ENCODE data around the gene MAMSTR.
"Not testable (repeated sequence)": the region's sequence is repeated elsewhere in the genome, so short reads cannot be mapped to it uniquely, and the experiment has no call there.

Gene MAMSTR

DNA sequence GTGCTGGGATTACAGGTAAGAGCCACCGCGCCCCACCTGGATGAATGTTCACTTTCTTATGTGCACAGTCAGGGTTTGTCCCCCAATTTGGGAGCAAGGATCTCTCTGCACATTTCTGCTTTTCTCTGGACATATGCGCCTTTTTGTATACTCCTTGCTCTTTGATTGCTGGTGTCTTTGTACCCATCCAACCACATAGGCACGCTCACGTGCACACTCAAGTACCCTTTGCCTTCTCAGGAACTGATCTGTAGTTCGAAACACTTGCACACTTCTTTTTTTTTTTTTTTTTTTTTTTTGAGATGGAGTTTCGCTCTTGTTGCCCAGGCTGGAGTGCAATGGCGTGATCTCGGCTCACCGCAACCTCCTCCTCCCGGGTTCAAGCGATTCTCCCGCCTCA lies 1.4 kb downstream of the MAMSTR start:
- not testable (repeated sequence) for DNase-seq

DNA sequence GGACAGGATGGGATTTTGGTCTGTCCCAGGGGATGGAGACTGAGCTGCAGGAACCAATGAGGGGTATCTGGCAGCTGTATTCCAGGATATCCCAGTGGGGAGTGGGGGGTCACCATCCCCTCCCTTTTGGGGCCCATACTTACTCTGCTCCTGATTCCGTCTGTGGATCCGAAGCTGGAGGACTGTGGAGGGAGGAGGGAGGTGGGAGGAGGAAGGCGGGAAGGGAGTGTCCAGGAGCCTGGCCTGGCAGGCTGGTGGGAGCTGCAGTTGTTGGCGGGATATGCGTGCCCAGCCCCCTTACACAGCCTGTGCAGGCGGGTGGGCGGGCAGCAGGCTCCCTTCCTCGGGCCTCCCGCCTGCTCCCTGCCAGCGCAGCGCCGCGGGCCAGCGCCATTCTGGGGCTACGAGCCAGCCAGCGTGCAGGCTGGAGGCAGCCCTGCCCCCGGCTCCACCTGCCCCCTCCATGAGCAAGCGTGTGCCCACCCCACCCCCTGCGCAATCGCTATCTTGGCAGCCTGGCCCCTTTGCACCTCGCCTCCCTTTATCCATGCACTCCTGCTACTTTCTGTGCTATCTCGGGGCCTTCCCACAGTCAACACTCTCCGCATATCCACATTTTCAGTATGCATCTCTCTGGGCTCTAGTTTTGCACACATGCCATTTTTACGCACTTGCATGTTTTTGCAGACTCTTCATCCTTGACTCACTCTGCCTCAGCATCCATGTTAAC lies 2.8 kb downstream of the MAMSTR start:
- DNase-seq = no peak

DNA sequence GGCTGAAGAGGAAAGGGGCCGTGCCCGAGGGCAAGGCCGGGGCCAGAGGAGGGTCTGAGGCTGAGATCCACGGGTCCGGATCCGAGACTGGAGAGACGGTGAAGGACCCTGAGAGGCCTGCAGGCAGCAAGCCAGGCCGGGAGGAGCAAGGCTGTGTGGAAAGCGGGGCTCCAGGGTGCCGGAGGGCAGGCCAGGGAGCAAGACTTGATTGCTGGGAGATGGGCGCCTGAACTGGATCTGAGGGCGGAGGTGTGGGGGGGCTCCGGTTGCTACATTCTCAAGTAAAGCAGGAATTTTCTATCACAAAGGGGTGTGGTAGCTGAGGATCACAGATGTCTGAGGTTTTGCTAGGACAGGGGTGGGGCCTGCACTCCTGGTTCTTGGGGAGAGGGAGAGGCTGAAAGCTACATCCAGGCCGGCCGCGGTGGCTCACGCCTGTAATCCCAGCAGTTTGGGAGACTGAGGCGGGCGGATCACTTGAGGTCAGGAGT lies 3.8 kb downstream of the MAMSTR start:
- no peak for DNase-seq

DNA sequence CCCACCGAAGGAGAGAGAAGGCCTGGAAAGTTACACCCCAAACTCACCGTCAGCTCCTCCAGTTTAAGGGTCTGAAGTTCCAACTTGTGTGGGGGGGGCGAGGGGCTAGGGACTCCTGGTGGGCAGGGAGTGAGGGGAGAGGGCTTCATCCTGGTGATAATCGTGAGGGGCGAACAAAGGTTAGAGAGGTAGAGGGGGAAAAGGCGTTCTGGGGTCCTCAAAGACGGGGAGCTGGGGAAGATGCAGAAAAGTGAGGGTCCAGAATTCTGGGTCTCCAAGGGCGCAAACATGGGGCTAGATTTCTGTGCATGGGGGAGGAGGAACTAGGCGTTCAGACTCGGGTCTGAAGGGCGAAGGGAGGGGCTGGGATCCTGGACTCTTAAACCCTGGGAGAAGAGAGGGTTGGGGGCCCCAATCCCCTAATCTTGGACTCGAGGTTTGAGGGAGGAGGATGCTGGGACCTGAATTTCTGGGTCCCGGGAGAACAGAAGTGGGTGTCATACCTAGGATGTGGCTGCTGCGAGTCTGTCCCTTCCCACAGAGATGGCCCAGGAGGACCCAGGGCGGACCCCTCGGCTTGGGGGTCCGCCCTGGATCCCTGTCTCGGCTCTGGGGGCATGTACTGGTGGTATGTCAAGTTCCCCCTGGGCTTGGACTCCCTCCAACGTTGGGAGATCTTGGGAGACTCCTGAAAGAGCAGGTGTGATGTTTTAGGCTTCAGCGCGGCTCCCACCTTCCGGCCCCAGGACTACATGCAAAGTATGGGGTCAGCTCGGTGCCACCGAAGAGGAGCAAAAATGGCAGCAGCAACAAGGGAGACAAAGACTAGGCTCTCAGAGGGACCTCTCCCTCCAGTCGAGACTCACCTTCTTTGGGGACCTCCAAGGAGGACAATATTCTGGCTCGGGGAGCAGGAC lies 4.5 kb downstream of the MAMSTR start:
- no peak for DNase-seq

DNA sequence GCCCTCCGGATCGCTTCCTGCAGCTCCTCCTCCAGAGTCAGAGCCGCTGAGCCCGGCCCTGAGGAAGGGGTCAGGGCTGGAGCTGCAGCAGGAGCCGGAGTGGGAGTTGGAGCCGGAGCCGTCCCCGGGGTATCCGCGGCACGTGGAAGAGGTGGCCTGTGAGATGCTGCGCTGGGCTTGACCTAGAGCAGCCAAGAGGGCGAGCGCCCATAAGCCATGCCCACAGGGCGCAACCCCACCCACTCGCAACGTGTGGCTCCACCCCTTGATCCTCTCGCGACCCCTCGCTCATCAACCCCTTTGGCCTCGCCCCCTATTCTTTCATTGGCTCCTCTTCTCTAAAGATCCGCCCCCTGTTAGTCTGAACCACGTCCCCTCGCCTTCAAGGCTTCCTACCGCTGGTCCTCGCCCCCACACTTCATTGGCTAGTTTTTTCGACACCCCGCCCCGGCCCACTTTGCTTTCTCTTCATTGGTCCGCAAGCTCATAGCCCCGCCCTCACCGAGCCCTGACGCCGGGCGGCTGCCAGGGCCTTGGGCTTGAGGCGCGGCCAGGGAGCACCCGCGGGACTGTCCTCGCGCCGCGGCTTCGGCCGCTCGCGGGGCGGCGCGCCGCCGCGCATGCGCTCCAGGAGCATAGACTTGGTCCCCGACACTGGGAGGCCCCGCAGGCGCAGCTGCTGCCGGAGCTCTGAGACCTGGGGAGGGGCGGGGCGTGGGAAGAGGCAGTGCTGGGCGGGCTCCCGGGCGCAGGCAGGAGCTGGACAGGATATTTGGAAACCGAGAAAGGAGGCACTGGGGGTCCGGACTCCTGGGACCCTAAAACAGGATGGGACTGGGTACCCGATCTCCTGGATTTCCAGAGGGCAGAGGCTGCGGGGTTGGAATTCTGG lies 5.4 kb downstream of the MAMSTR start:
- DNase-seq = peak; percentile 98

DNA sequence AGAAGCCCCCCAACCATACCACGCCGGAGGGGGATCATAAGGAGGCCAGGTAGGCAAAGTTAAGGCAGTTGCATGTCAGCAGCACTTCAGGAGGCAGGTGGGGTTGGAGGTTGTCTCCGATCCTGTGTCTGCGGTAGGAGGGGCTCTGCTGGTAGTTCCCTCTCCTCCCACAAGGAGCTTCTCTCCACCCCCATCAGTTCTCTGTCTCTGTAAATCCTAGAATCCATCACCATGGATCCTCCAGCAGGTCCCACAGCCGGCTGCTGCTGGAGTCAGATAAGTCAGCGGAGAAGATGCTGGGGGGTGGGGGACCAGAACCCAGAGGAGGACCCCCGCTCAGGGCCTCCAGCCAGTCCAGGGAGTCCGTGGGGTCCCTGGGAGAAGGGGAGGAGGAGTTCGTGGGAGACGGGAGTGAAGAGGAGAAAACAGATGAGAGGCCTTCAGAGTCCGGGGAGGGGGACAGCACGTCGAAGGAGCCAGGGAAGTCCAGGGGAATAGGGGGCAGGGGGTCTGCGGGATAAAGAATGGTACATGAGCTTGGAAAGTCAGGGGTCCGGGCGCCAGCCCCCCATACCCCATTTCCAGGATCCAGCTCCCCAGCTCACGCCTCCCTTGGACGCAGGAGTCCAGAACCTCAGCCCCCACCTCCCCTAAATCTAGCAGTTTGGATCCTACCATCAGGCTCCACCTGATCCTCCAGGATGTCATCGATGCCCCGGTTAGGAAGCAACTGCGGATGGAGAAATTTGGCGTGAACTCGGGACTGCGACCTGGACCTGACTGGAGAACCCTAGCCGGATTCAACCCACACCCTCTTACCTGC lies 6.3 kb downstream of the MAMSTR start:
- DNase-seq = no peak

DNA sequence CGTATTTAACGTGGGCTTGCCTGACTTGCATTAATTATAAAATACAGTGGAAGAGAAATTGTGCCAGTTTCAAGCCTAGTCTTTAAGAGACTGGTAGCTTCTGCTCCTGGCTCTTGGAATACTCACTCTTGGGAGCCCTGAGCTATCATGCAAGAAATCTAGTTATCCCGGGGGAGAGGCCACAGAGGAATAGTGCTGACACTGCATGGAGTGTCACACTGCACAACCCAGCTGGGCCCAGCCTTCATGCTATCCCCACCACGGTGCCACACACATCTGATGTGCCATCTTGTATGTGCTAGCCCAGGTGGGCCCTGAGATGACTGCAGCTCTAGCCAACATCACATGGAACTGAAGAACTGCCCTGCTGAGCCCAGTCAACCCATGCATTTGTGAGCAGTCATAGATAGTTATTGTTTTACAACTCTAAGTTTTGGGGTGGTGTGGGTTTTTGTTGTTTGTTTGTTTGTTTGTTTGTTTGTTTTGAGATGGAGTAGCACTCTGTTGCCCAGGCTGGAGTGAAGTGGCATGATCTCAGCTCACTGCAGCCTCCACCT lies 8.3 kb downstream of the MAMSTR start:
- no peak for DNase-seq

DNA sequence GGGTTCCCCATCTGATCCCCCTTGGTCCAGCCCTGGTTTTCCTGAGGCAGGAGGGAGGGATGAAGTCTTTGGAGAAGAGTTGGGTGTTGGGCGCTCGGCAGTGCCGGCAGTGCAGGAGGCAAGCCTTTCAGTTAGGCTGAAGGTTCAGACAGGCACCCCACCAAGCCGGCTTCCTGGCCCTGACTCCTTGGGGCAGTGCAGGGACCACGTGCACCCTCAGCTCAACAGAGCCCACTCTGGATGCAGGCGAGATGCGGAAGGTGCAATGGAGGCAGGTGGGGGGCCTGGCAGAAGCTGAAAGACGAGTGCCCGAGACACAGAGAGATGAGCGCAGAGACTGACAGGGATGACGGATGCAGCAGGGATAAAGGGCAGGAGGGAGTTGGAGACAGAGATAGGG lies 11.1 kb downstream of the MAMSTR start:
- no peak for DNase-seq

DNA sequence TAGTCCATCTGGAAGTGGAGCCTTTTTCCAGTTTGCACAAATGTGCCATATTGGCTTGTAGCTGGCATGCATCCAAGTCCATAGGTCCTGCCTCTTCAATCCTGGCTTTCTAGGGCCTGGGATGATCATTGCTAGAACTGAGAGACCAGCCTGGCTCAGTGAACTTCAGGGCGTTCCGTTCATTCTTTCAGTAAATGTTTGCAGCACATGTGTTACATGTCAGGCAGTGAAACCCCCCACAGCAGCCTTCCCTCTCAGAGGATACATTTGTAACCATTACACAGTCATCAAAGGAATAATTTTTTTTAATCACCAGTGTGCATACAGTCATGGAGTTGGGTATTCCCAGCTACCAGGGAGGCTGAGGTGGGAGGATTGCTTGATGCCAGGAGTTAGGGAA lies 14.1 kb downstream of the MAMSTR start:
- DNase-seq = no peak

DNA sequence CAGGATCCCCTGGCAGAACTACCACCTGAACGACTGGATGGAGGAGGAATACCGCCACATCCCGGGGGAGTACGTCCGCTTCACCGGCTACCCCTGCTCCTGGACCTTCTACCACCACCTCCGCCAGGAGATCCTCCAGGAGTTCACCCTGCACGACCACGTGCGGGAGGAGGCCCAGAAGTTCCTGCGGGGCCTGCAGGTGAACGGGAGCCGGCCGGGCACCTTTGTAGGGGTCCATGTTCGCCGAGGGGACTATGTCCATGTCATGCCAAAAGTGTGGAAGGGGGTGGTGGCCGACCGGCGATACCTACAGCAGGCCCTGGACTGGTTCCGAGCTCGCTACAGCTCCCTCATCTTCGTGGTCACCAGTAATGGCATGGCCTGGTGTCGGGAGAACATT lies 16.2 kb downstream of the MAMSTR start:
- DNase-seq = no peak

DNA sequence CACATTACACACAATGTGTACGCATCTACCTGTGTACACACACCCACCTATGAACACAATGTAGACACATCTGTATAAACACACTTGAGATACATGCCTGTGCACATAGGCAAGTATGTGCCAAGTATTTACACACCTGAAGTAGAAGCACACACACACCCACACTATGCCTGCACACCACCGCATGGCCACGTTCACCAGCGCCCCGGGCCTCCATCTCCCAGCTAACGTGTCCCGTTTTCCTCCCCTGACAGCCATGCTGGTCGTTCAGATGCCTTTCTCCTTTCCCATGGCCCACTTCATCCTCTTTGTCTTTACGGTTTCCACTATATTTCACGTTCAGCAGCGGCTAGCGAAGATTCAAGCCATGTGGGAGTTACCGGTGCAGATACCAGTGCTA lies 16.8 kb downstream of the MAMSTR start:
- no peak for DNase-seq

DNA sequence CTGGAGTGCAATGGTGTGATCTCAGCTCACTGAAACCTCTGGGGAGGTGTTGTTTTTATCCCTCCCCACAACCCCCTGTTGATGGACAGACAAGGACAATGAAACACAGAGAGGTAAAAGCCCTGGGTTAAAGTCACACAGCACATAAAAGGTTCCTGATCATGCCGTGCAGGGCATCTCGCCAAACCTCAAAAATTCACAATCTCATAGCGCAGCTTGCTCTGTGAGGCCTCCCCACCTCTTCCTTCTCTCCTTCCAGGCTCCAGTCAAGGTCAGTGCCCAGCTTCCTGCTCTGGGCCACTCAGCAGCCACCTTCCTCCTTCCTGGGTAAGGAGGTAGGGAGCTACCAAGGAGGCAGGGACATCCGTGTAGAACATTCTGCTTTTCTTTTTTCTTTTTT lies 21.5 kb downstream of the MAMSTR start:
- no peak for DNase-seq

DNA sequence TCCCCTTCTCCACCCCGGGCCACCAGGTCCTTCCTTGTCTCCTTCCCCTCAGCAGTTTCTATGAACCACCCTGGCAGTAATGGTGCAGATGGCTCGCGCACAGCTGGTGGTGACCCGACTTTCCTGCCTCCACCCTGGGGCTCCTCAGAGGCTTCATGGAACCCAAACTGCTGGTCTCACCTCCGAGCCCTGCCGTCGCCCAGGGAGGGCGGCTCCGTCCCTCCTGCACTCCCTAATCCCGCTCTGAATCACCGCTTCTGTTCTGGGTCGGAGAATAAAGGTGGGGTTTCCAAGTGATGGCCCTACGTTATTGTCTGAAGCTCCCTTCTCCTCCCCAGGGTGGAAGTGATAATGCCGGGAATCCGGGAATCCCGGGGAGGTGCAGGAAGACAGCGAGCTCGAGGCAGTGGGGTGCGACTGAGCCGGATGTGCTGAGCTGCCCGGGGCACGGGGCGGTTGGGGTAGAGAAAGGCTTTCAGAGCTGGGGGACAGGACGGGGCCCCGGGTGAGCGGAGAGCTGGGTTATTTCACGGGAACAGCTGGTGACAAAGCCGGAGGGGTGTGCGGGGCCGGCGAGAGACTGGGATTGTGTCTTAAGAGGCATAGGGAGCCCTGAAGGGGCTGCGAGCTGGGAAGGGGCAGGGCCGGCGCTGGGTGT lies 23.0 kb downstream of the MAMSTR start:
- no peak for DNase-seq

DNA sequence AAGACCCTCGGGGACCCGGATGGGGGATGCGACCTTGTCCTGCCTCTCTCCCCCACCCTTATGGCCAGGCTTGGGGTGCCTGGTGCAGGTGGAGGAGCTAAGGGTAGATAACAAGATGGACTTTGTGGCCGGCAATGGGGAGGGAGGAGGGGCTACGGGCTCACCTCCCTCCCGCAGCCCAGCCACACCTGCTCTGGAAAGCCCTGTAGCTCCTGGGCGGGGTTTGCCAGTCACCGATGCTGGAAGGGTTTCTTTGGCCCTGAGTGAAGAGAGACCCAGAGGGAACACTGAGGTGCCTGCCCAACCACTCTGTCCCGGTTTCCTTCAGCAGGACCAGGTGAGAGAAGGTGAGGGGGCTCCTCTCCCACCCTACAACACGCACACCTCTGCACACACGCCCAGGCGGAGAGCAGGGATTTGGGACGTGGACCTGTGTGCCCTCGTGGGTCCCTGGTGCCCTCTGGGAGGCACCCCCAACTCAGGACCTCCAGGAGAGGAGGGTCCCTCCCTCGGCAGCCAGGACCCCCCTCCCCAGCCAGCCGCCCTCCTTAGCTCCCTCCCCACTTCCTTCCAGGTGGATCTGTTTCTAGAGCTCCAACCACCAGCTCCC lies 23.7 kb downstream of the MAMSTR start, which contains the start of gene FUT2:
Gene FUT2, plus strand, starts transcription at position 229 of the 610 bp plus-strand sequence. CDS start 6,986 bp downstream, outside the sequence.
- no peak for DNase-seq

DNA sequence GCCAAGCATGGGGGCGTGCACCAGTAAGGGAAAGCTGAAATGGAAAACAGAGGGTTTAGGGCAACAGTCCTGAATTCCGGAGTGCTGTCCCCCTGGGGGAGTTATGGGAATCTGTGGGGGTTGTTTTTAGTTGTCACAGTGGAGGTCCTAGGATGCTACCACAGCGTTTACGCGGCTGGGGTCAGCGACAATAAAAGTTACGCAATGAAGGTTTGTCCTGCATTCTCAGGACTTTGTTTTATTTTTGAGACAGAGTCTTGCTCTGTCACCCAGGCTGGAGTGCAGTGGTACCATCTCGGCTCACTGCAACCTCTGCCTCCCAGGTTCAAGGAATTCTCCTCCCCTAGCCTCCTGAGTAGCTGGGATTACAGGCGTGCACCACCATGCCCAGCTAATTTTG lies 25.9 kb downstream of the MAMSTR start:
- DNase-seq = not testable (repeated sequence)

DNA sequence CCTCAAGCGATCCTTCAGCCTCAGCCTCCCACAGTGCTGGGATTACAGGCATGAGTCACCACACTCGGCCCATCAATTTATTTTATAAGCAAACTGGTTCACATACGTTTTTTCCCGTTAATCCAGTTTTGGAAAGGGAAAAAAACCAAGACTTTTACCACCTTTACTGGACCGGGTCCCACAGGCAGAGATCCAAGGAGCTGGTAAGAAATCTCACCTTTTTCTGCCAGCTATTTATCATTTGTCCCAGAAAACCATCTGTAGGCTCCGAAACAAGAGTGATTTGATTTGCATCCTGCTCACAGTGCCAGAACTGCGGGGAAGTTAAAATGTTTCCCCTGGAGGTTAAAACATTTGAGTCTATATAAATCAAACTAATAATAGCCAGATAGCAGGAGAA lies 30.1 kb downstream of the MAMSTR start:
- DNase-seq = no peak

DNA sequence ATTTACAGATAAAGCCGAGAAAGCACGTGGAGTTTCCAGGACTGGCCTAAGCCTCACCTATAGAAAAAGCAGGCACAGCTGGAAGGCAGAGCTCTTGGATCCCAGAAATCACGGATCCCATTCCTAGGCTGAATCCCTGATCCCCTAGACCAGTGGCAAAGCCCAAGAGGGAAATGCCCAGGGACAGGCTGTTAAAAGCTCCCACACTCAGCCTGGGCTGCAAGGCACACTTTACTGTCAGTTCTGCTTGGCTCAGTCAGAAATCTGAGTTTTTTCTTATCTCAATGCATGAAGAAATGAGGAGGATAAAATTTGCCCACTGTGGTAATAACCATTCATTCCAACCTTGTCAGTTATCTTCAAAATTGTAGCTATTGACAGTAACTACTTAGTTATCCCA lies 31.7 kb downstream of the MAMSTR start:
- no peak for DNase-seq

DNA sequence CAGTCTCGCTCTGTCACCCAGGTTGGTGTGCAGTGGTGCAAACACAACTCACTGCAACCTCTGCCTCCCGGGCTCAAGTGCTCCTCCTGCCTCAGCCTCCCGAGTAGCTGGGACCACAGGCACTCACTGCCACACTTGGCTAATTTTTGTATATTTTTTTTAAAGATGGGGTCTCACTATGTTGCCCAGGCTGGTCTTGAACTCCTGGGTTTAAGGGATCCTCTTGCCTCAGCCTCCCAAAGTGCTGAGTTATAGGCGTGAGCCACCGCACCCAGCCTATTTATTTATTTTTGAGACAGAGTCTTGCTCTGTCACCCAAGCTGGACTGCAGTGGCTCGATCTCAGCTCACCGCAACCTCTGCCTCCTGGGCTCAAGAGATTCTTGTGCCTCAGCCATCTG lies 32.9 kb downstream of the MAMSTR start:
- not testable (repeated sequence) for DNase-seq

DNA sequence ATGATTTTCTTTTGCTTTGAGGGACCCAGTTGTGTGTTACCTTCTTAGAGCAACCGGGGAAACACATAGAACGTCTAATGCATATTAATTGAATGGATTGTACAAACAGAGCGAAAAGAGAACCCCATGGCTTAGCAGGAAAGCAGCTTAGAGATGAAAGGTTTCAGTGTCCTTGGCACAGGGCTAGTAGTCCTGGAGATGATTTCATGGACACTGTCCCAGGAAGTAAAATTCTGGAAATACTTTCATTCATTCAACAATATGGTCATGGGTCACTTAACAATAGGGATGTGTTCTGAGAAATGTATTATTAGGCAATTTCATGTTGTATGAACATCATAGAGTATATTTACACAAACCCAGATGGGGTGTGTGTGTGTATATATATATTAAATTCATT lies 33.4 kb downstream of the MAMSTR start:
- no peak for DNase-seq

DNA sequence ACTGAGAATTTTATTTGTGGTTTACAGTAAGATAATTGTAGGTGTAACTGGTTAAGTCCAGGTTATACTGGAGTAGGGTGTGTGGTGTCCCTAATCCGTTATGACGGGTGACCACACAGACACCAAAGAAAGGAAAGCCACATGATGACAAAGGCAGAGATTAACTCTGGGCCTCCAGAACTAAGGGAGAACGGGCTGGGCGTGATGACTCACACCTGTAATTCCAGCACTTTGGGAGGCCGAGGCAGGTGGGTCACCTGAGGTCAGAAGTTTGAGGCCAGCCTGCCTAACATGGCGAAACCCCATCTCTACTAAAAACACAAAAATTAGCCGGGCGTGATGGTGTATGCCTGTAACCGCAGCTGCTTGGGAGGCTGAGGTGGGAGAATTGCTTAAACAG lies 33.9 kb downstream of the MAMSTR start:
- no peak for DNase-seq

DNA sequence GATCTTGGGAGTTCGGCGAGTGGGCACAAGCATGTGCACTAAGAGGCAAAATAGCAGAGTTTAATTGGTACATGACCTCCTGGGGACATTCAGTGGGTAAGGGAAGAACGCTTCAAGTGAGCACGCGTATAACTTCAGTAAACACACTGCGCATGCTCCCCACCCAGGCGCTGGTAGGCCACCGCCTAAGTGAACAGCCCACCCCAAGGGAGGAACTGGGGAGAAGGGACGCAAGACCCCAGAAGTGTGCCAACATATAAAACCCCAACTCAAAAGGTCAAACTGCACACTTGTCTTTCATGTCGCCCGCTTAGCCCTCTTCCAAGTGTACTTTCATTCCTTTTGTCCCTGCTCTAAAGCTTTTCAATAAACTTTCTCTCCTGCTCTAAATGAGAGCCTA lies 36.2 kb downstream of the MAMSTR start:
- peak; percentile 23 for DNase-seq
